Fibroblast of lung (primary cell): ENCODE measurements around the gene HUNK. TPM values are rescaled to one million over a fixed set of nuclear protein-coding genes. Genes with fewer than 3 reads are reported as not detected.
"Not testable (repeated sequence)": the region's sequence is repeated elsewhere in the genome, so short reads cannot be mapped to it uniquely, and the experiment has no call there.

ENCODE experiments used
- DNase-seq, 2 donors: peaks; one replicate each; pipeline versions ENCODE4 v3.0.0 to v3.0.0-alpha.2; 2010; ENCODE audit warnings: low read depth in 2 of 2
- H2AFZ ChIP-seq: 2 replicates; pipeline ENCODE4 v1.5.1; 2012; ENCODE audit warnings: low read length, control low read depth, inconsistent platforms
- H3K27ac ChIP-seq: 2 replicates; pipeline ENCODE4 v1.5.1; 2011; ENCODE audit warnings: low read length, control low read depth; ENCODE audit not compliant: insufficient read depth
- H3K27me3 ChIP-seq: 2 replicates; pipeline ENCODE4 v1.5.1; 2011; ENCODE audit warnings: mild to moderate bottlenecking, low read length; ENCODE audit not compliant: control insufficient read depth, insufficient read depth
- H3K36me3 ChIP-seq: 2 replicates; pipeline ENCODE4 v1.5.1; 2011; ENCODE audit warnings: low read length; ENCODE audit not compliant: control insufficient read depth, insufficient read depth
- H3K4me1 ChIP-seq: 2 replicates; pipeline ENCODE4 v1.5.1; 2011; ENCODE audit warnings: low read length; ENCODE audit not compliant: control insufficient read depth, insufficient read depth; ENCODE audit errors: extremely low read depth
- H3K4me2 ChIP-seq: 2 replicates; pipeline ENCODE4 v1.5.1; 2011; ENCODE audit warnings: low read length, control low read depth; ENCODE audit not compliant: insufficient read depth; ENCODE audit errors: extremely low read depth
- H3K4me3 ChIP-seq, 4 experiments: fragments of 200-600 bp in 1 of 4; sonication (generic) in 1 of 4; replicated peaks in 1 of 4; 2 replicates each; pipeline ENCODE4 v1.5.1; 2011 to 2016; ENCODE audit warnings: low read length in 4 of 4, low read depth in 3 of 4, mild to moderate bottlenecking in 3 of 4, control low read depth in 2 of 4, inconsistent platforms in 1 of 4, mixed read lengths in 1 of 4; ENCODE audit not compliant: insufficient read depth in 1 of 4; ENCODE audit errors: control extremely low read depth in 1 of 4
- H3K79me2 ChIP-seq: 2 replicates; pipeline ENCODE4 v1.5.1; 2012; ENCODE audit warnings: mild to moderate bottlenecking, low read length, inconsistent platforms; ENCODE audit not compliant: control insufficient read depth, insufficient read depth
- H3K9ac ChIP-seq: 2 replicates; pipeline ENCODE4 v1.5.1; 2011; ENCODE audit warnings: mild to moderate bottlenecking, low read length, control low read depth; ENCODE audit not compliant: insufficient read depth
- H3K9me3 ChIP-seq: 2 replicates; pipeline ENCODE4 v1.5.1; 2012; ENCODE audit warnings: low read depth, low read length; ENCODE audit not compliant: control insufficient read depth, insufficient read depth
- H4K20me1 ChIP-seq: 2 replicates; pipeline ENCODE4 v1.5.1; 2011; ENCODE audit warnings: low read length; ENCODE audit not compliant: control insufficient read depth, insufficient read depth; ENCODE audit errors: extremely low read depth
- EZH2 ChIP-seq: IDR thresholded peaks from 2 replicates; pipeline ENCODE4 v1.5.1; 2012; ENCODE audit warnings: low read length, control low read depth, mild to moderate bottlenecking; ENCODE audit errors: missing control alignments
- polyA plus RNA-seq, 2 donors: library from polyadenylated mRNA; depleted of rRNA in 1 of 2; stranded (reverse) in 1 of 2; unstranded in 1 of 2; fragments of >200 nt; gene quantifications; 2 replicates each; pipeline ENCODE4 v1.2.1, GENCODE V29; 2011 to 2012; ENCODE audit warnings: missing spikeins in 1 of 2
- total RNA-seq: library from RNA; depleted of rRNA; stranded (reverse); fragments of >200 nt; gene quantifications from 2 replicates; pipeline ENCODE4 v1.2.1, GENCODE V29; 2014
- TF ChIP-seq, protein P1 (sequence below), 2 donors: IDR thresholded peaks in 1 of 2; conservative IDR thresholded peaks in 1 of 2; 1 replicate in 1 of 2; 2 replicates in 1 of 2; pipeline ENCODE4 v1.5.1; 2011 to 2012; ENCODE audit warnings: low read length in 2 of 2, control low read depth in 1 of 2, inconsistent platforms in 1 of 2, low read depth in 1 of 2, mild to moderate bottlenecking in 1 of 2

The HUNK gene
- total and polyA plus RNA-seq, 2 donors (not counting 1 experiment from before 2014, with no cell fraction given): 0.09 to 0.33 TPM

DNA sequence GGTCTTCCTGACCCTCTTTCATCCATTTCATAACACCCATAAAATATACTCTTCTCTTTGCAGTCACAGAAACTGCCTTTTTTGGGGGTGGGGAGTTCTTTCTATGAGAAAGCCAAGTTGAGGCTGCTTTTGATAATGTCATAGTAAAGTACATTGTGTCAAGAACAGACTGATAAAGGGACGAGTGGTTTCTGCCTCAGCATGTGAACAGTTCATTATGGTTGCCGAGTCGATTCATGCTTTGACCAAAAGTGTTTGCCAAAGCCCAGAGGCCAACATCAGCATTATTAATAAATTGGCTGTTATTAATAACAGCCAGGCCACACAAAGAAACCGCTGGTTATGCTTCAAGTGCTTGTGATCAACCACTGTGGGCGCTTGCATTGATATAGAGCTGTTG, 162.0 kb downstream of the HUNK start:
- no peak for DNase-seq
- TF ChIP-seq, protein P1, sequence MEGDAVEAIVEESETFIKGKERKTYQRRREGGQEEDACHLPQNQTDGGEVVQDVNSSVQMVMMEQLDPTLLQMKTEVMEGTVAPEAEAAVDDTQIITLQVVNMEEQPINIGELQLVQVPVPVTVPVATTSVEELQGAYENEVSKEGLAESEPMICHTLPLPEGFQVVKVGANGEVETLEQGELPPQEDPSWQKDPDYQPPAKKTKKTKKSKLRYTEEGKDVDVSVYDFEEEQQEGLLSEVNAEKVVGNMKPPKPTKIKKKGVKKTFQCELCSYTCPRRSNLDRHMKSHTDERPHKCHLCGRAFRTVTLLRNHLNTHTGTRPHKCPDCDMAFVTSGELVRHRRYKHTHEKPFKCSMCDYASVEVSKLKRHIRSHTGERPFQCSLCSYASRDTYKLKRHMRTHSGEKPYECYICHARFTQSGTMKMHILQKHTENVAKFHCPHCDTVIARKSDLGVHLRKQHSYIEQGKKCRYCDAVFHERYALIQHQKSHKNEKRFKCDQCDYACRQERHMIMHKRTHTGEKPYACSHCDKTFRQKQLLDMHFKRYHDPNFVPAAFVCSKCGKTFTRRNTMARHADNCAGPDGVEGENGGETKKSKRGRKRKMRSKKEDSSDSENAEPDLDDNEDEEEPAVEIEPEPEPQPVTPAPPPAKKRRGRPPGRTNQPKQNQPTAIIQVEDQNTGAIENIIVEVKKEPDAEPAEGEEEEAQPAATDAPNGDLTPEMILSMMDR (conservative IDR thresholded peaks at IDR 0.05 in 1 of 2, IDR thresholded peaks at IDR 0.05 in 1 of 2; ENCODE audit: low read depth in 1 of 2, low read length in 2 of 2): no peak
- TF ChIP-seq EZH2: no peak
- Histone ChIP-seq H3K27me3 (no peaks in the 10 kb centered on the region), H3K36me3 (no peaks in the 10 kb centered on the region), H3K79me2 (no peaks in the 10 kb centered on the region), H3K4me1 (no peaks in the 10 kb centered on the region), H4K20me1 (no peaks in the 10 kb centered on the region), H3K4me3 (no peak overlapping the region), H3K9ac (no peak overlapping the region), H3K4me2 (no peak overlapping the region), H3K27ac (no peak overlapping the region), H3K9me3 (no peaks in the 10 kb centered on the region), H2AFZ (no peak overlapping the region)

DNA sequence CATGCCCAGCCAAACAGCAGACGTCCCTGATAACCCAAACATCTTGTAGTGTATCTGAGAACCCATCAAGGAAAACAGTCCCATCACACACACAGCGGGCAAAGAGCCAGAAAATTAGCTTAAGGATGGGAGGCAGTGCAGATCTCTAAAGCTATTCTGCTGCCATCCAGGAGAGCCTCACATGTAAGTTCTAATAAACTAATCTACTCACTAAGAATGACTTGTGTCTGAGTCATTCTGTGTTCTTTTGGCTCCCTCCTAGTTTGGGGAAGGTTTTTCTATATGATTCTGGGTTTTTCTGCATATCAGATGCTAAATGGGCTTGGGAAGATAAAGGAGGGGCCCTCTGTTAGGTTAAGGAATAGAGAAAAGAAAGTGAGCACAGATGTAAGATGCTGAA, 162.8 kb downstream of the HUNK start:
- no peak overlapping the region for H2AFZ ChIP-seq
- TF ChIP-seq, protein P1 (conservative IDR thresholded peaks at IDR 0.05 in 1 of 2, IDR thresholded peaks at IDR 0.05 in 1 of 2; ENCODE audit: low read depth in 1 of 2, low read length in 2 of 2): no peak
- H3K27me3 ChIP-seq: no peaks in the 10 kb centered on the region
- H3K4me1 ChIP-seq: no peaks in the 10 kb centered on the region
- H3K4me3 ChIP-seq: no peak overlapping the region
- no peaks in the 10 kb centered on the region for H3K36me3 ChIP-seq
- H3K4me2 ChIP-seq: no peak overlapping the region
- H3K9ac ChIP-seq: no peak overlapping the region
- H3K27ac ChIP-seq: no peak overlapping the region
- no peak for DNase-seq
- no peaks in the 10 kb centered on the region for H4K20me1 ChIP-seq
- no peaks in the 10 kb centered on the region for H3K79me2 ChIP-seq
- H3K9me3 ChIP-seq: no peaks in the 10 kb centered on the region

DNA sequence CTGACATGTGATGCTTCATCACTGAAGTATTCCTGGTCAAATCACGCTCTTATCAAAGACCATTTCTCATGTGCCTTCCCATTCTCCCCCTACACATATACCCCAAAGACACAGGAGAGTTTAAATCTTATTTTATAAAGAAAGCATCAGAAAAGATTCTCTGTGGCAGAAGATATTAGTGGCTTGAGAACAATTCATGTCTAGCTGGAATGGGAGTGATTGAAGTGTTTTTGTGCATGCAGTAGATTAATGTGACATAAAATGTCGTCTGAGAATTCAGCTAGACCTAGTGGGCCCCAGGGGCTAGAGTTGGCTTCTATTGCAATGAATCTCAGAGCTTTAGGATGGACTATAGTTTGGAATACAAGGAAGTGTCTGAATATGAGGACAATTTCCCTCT, 163.9 kb downstream of the HUNK start:
- Histone ChIP-seq H3K9me3 (no peaks in the 10 kb centered on the region), H3K36me3 (no peaks in the 10 kb centered on the region), H3K79me2 (no peaks in the 10 kb centered on the region), H3K9ac (no peak overlapping the region), H2AFZ (no peak overlapping the region), H3K27me3 (no peaks in the 10 kb centered on the region), H3K4me3 (no peak overlapping the region), H3K27ac (no peak overlapping the region), H4K20me1 (no peaks in the 10 kb centered on the region), H3K4me1 (no peaks in the 10 kb centered on the region), H3K4me2 (no peak overlapping the region)
- TF ChIP-seq EZH2: no peak
- TF ChIP-seq, protein P1 (conservative IDR thresholded peaks at IDR 0.05 in 1 of 2, IDR thresholded peaks at IDR 0.05 in 1 of 2; ENCODE audit: low read depth in 1 of 2, low read length in 2 of 2): no peak
- no peak for DNase-seq

DNA sequence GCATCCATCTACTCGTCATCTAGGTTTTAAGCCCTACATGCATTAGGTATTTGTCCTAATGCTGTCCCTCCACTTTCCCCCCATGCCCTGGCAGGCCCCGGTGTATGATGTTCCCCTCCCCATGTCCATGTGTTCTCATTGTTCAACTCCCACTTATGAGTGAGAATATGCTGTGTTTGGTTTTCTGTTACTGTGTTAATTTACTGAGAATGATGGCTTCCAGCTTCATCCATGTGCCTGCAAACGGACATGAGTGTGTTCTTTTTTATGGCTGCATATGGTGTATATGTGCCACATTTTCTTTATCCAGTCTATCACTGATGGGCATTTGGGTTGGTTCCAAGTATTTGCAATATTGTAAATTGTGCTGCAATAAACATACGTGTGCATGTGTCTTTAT, 165.9 kb downstream of the HUNK start:
- H3K9ac ChIP-seq, H3K9me3 ChIP-seq, H3K27ac ChIP-seq, H3K36me3 ChIP-seq, H4K20me1 ChIP-seq, H3K4me2 ChIP-seq, H3K27me3 ChIP-seq, H2AFZ ChIP-seq, DNase-seq, H3K79me2 ChIP-seq, H3K4me3 ChIP-seq, H3K4me1 ChIP-seq: not testable (repeated sequence)
